ENCODE measurements around the gene PLEKHG7.

Gene PLEKHG7

GRCh38 chr12:92802906-92803305 is 100.1 kb downstream of the PLEKHG7 start:
- DNase-seq (ENCODE audit: low spot score): no peak

GRCh38 chr12:92803903-92804302 is 101.1 kb downstream of the PLEKHG7 start:
- DNase-seq (ENCODE audit: low spot score): no peak

GRCh38 chr12:92810370-92810769 is 107.6 kb downstream of the PLEKHG7 start:
- no peak for DNase-seq (ENCODE audit: low spot score)

- no peak for DNase-seq (ENCODE audit: low spot score)
These were observed 111.8 kb downstream of the PLEKHG7 start for GRCh38 chr12:92814584-92814983.

- DNase-seq (ENCODE audit: low spot score): no peak
These were observed 118.4 kb downstream of the PLEKHG7 start for GRCh38 chr12:92821142-92821541.
